ENCODE measurements around the gene GUK1. TPM values are rescaled to one million over a fixed set of nuclear protein-coding genes. Genes with fewer than 3 reads are reported as not detected.

Gene GUK1
- total RNA-seq, 4 donors from 2014 or later: 124 to 406 (median 289) TPM

DNA sequence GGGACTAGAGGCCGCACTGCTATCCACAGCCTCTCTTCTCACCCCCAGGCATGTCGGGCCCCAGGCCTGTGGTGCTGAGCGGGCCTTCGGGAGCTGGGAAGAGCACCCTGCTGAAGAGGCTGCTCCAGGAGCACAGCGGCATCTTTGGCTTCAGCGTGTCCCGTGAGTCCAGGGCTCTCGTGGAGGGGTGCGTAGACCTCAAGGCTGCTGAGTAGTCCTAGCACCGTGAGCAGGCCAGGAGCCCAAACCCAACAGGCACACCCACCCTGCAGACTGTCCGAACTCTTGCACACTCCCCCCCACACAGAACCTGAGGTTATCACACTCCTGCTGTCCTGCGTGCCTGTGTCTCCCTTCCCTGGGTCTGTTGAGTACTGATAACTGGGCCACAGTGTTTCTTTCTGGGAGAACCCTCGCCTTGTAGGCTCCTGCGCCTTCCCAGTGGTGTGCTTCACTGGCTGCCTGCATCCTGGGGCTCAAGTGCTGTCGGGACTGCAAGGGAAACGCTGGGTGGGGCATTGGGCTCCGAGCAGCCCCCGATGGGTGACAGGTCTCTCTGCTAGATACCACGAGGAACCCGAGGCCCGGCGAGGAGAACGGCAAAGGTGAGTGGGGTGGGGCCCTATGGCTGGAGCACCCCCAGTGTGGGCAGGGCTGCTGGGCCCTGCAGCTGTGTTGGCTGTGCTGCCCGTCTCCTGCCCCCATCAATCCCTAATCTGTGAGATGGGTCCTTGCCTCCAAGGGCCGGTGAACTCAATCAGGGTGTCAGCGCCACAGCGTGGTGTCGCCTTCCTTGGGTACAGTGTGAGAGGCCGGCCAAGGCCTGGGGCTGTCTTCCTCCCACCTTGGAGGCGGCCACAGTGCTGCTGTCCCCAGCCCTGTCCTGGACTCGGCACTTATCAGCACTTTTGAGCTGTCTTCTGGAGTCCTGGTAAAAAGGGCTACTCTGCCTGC lies 5.7 kb downstream of the GUK1 start:
- Histone ChIP-seq H3K36me3 (no peaks in the 10 kb centered on the region), H3K4me3 (no peak overlapping the region), H3K27ac (no peak overlapping the region), H3K9me3 (no peaks in the 10 kb centered on the region), H3K27me3 (no peaks in the 10 kb centered on the region), H3K4me1 (peaks cover 10 to 51% of the 10 kb centered on the region in 2 donors)
- intact Hi-C loops (cut with DNase I; ENCODE audit: low total_unique reads): no loop called here
- DNase-seq: no peak
- TF ChIP-seq, protein P1, sequence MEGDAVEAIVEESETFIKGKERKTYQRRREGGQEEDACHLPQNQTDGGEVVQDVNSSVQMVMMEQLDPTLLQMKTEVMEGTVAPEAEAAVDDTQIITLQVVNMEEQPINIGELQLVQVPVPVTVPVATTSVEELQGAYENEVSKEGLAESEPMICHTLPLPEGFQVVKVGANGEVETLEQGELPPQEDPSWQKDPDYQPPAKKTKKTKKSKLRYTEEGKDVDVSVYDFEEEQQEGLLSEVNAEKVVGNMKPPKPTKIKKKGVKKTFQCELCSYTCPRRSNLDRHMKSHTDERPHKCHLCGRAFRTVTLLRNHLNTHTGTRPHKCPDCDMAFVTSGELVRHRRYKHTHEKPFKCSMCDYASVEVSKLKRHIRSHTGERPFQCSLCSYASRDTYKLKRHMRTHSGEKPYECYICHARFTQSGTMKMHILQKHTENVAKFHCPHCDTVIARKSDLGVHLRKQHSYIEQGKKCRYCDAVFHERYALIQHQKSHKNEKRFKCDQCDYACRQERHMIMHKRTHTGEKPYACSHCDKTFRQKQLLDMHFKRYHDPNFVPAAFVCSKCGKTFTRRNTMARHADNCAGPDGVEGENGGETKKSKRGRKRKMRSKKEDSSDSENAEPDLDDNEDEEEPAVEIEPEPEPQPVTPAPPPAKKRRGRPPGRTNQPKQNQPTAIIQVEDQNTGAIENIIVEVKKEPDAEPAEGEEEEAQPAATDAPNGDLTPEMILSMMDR (IDR thresholded peaks at IDR 0.05): no peak
- TF ChIP-seq POLR2A (IDR thresholded peaks at IDR 0.05): no peak

DNA sequence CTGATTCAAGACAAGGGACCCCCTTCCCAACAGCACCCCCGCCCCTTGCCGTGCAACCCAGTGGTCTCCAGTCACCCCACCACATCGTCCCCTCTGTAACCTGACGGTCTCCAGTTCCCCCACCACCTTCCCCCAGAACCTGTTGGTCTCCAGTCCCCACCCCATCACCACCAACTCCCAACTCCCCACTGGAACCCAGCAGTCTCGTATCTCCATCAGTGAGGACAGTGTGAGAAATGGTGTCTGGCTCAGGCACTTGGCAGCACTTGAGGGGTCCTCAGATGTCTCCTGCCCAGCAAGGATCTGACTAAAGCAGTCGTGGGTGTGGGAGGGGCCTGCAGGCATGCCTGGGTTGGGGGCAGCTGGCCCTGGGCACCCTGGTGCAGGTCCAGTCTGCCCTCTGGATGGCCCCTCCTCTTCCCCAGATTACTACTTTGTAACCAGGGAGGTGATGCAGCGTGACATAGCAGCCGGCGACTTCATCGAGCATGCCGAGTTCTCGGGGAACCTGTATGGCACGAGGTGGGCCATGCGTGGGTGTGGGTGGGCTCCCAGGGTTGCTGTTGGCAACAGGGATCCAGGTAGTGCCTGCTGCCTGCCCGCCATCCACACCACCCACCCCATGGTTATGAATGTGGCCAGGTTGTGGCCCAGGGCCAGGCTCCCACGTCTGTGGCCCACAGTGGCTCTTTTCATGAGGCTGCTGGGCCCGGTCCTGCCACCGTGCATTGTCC lies 6.5 kb downstream of the GUK1 start:
- no peaks in the 10 kb centered on the region for H3K27me3 ChIP-seq
- TF ChIP-seq, protein P1 (IDR thresholded peaks at IDR 0.05): no peak
- TF ChIP-seq POLR2A (IDR thresholded peaks at IDR 0.05): no peak
- no peak overlapping the region for H3K27ac ChIP-seq
- H3K9me3 ChIP-seq: no peaks in the 10 kb centered on the region
- no peak for DNase-seq
- H3K4me1 ChIP-seq: peaks cover 12 to 52% of the 10 kb centered on the region in 2 donors
- no peaks in the 10 kb centered on the region for H3K36me3 ChIP-seq
- intact Hi-C loops (cut with DNase I; ENCODE audit: low total_unique reads): no loop called here
- H3K4me3 ChIP-seq: no peak overlapping the region

DNA sequence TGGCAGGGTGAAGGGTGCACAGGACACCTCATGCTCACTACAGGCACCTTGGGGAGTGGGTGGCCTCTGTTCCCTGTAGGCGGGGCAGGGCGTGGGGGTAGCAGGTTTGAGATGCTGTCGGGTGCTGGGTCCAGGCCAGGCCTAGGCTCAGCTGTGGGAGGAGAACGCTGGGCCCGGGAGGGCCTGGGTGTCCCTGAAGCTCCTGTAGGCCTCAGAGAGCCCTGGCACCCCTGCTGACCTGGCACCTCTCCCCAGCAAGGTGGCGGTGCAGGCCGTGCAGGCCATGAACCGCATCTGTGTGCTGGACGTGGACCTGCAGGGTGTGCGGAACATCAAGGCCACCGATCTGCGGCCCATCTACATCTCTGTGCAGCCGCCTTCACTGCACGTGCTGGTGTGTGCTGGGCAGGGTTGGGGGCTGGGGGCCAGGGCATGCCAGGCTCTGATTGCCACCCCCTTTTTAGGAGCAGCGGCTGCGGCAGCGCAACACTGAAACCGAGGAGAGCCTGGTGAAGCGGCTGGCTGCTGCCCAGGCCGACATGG lies 7.1 kb downstream of the GUK1 start:
- Histone ChIP-seq H3K4me1 (peaks cover 16 to 48% of the 10 kb centered on the region in 2 donors), H3K27ac (peak overlapping the region in 1 of 2 donors; percentile 88), H3K36me3 (no peaks in the 10 kb centered on the region), H3K27me3 (no peaks in the 10 kb centered on the region), H3K4me3 (no peak overlapping the region), H3K9me3 (no peaks in the 10 kb centered on the region)
- intact Hi-C loops (cut with DNase I; ENCODE audit: low total_unique reads): no loop called here
- DNase-seq: no peak
- no peak for TF ChIP-seq POLR2A (IDR thresholded peaks at IDR 0.05)
- TF ChIP-seq, protein P1 (IDR thresholded peaks at IDR 0.05): no peak

DNA sequence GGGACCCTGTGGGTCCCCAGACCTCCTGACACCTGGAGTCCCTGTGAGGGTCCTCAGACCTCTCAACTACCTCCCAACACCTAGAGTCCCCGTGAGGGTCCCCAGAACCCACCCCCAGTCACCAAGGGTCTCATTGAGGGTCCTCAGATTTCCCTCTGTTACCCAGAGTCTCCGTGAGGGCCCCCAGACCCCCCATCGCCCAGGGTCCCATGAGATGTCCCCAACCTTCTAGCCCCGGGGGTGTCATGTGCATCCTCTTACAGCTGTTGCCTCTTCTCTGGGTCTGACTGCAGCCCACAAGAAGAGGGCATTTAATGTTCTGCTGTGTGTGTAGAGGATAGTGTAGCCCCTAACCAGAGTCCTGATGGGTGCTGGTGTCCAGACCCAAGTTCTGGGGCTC lies 7.7 kb downstream of the GUK1 start:
- Histone ChIP-seq H3K27ac (peak overlapping the region; percentile 88 to 91), H3K27me3 (no peaks in the 10 kb centered on the region), H3K36me3 (no peaks in the 10 kb centered on the region), H3K9me3 (no peaks in the 10 kb centered on the region), H3K4me3 (no peak overlapping the region), H3K4me1 (peaks cover 16 to 43% of the 10 kb centered on the region in 2 donors)
- intact Hi-C loops (cut with DNase I; ENCODE audit: low total_unique reads): no loop called here
- DNase-seq: no peak
- TF ChIP-seq, protein P1 (IDR thresholded peaks at IDR 0.05): no peak
- TF ChIP-seq POLR2A (IDR thresholded peaks at IDR 0.05): no peak

All from uterus (tissue), 4 donors.